ENCODE data around the gene STARD4.

GRCh38 chr5:111548348-111548950, 36.1 kb upstream of the STARD4 start:
- TF ChIP-seq CTCF (conservative IDR thresholded peaks at IDR 0.05; ENCODE audit: low read length) (no peak), EZH2phosphoT487 (IDR thresholded peaks at IDR 0.05; ENCODE audit: borderline replicate concordance) (no peak)
